GM19438 (cell line): ENCODE measurements around the gene PKP3.
"Not testable (repeated sequence)": the region's sequence is repeated elsewhere in the genome, so short reads cannot be mapped to it uniquely, and the experiment has no call there.

ENCODE experiments used
- ATAC-seq: cut with Tn5 transposase; IDR thresholded peaks from one replicate; pipeline ENCODE4 v1.9.1; 2021; ENCODE audit warnings: low read depth; ENCODE audit not compliant: unreplicated experiment

PKP3 gene

GRCh38 chr11:394858-395655, 1.0 kb downstream of the PKP3 start:
- ATAC-seq = no peak

GRCh38 chr11:395866-396265, 1.9 kb downstream of the PKP3 start:
- ATAC-seq = no peak

GRCh38 chr11:396511-396947, 2.5 kb downstream of the PKP3 start:
- peak; percentile 31 for ATAC-seq

GRCh38 chr11:396948-397548, 3.0 kb downstream of the PKP3 start:
- peak; percentile 93 for ATAC-seq

- ATAC-seq = no peak
These were observed 4.8 kb downstream of the PKP3 start for GRCh38 chr11:398826-399225.

- no peak for ATAC-seq
These were observed 5.8 kb downstream of the PKP3 start for GRCh38 chr11:399731-400211.

GRCh38 chr11:400241-400689, 6.3 kb downstream of the PKP3 start:
- no peak for ATAC-seq

GRCh38 chr11:401196-401595, 7.2 kb downstream of the PKP3 start:
- ATAC-seq = not testable (repeated sequence)

GRCh38 chr11:403021-403760, 9.2 kb downstream of the PKP3 start:
- no peak for ATAC-seq

GRCh38 chr11:403761-404431, 9.9 kb downstream of the PKP3 start:
- no peak for ATAC-seq

GRCh38 chr11:404551-405264, 10.7 kb downstream of the PKP3 start:
- ATAC-seq = no peak

GRCh38 chr11:405323-405953, 11.4 kb downstream of the PKP3 start:
- no peak for ATAC-seq

GRCh38 chr11:405954-406795, 12.2 kb downstream of the PKP3 start:
- no peak for ATAC-seq

GRCh38 chr11:406796-407650, 13.0 kb downstream of the PKP3 start:
- ATAC-seq = peak; percentile 73

GRCh38 chr11:407651-408123, 13.7 kb downstream of the PKP3 start:
- ATAC-seq = no peak

GRCh38 chr11:408154-409007, 14.4 kb downstream of the PKP3 start:
- ATAC-seq = no peak
